ENCODE results near the gene SLC25A23.

DNA sequence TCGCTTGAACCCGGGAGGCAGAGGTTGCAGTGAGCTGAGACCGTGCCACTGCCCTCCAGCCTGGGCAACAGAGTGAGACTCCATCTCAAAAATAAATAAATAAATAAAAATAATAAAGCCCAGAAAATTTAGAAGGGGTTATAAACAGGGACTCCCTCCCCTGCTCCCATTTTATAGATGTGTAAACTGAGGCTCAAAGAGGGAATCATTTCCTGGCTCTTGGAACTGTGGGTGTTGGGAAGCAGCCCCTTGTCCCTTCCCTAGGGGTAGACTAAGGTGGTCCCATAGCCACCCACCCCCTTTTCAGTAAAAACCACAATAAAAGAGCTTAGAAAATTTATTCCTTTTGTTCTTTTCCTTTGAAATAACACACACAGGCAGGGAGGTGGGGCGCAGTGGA lies 19.8 kb downstream of the SLC25A23 start:
- TF ChIP-seq, protein P1, sequence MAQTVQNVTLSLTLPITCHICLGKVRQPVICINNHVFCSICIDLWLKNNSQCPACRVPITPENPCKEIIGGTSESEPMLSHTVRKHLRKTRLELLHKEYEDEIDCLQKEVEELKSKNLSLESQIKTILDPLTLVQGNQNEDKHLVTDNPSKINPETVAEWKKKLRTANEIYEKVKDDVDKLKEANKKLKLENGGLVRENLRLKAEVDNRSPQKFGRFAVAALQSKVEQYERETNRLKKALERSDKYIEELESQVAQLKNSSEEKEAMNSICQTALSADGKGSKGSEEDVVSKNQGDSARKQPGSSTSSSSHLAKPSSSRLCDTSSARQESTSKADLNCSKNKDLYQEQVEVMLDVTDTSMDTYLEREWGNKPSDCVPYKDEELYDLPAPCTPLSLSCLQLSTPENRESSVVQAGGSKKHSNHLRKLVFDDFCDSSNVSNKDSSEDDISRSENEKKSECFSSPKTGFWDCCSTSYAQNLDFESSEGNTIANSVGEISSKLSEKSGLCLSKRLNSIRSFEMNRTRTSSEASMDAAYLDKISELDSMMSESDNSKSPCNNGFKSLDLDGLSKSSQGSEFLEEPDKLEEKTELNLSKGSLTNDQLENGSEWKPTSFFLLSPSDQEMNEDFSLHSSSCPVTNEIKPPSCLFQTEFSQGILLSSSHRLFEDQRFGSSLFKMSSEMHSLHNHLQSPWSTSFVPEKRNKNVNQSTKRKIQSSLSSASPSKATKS (CRISPR knock-in tag; IDR thresholded peaks at IDR 0.05), result no peak
- TF ChIP-seq ZNF23 (CRISPR knock-in tag; IDR thresholded peaks at IDR 0.05) (no peak), ZNF324 (CRISPR knock-in tag; IDR thresholded peaks at IDR 0.05) (no peak), FOSL1 (tag; conservative IDR thresholded peaks at IDR 0.05) (no peak), CEBPB (tag; IDR thresholded peaks at IDR 0.05) (no peak)

All from K562 (cell line).